PC-3 (cell line): ENCODE results near the gene PSMD13. TPM values are rescaled to one million over a fixed set of nuclear protein-coding genes. Genes with fewer than 3 reads are reported as not detected.

Experiments
- ATAC-seq: fragments of 200-7000 bp; cut with Tn5 transposase; 2 replicates; pipeline ENCODE4 v1.9.1; 2020; ENCODE audit warnings: mild to moderate bottlenecking, moderate library complexity
- BruUV-seq: library from RNA; stranded (reverse); fragments of 400-500 nt; replicated peaks from 2 replicates; lab custom pipeline; 2021; lab: Mats Ljungman, UMichigan
- CTCF ChIA-PET: fragments of 300-600 bp; sonication (Branson Sonifier 250); formaldehyde crosslinking; loops from one replicate; lab custom pipeline; 2022; ENCODE audit warnings: antibody characterized with exemption; lab: Charles Lee
- POLR2A ChIA-PET: fragments of 300-600 bp; sonication (Branson Sonifier 250); formaldehyde crosslinking; loops from one replicate; lab custom pipeline; 2022; ENCODE audit warnings: antibody characterized with exemption; ENCODE audit not compliant: unreplicated experiment; lab: Charles Lee
- DNase-seq: peaks from one replicate; pipeline ENCODE4 v3.0.0-alpha.2; 2015
- H2AFZ ChIP-seq: fragments of 300-600 bp; sonication (generic); 2 replicates; pipeline ENCODE4 v1.6.0; 2016; ENCODE audit warnings: antibody characterized with exemption, low read length
- H3F3A ChIP-seq: fragments of 300-600 bp; sonication (generic); one replicate; pipeline ENCODE4 v1.6.0; 2017; ENCODE audit warnings: antibody characterized with exemption, low read length, control low read depth, mild to moderate bottlenecking; ENCODE audit not compliant: unreplicated experiment
- H3K27ac ChIP-seq: fragments of 300-600 bp; sonication (generic); 2 replicates; pipeline ENCODE4 v1.5.1; 2016; ENCODE audit warnings: mild to moderate bottlenecking, low read length
- H3K27me3 ChIP-seq: fragments of 300-600 bp; sonication (generic); 2 replicates; pipeline ENCODE4 v1.6.1; 2016; ENCODE audit warnings: low read length, mixed read lengths
- H3K36me3 ChIP-seq: fragments of 300-600 bp; sonication (generic); 2 replicates; pipeline ENCODE4 v1.6.1; 2016; ENCODE audit warnings: low read depth, mixed run types, low read length, mixed read lengths
- H3K4me1 ChIP-seq: fragments of 300-600 bp; sonication (generic); 2 replicates; pipeline ENCODE4 v1.5.1; 2016; ENCODE audit warnings: low read length; ENCODE audit not compliant: insufficient read depth
- H3K4me2 ChIP-seq: fragments of 300-600 bp; sonication (generic); 2 replicates; pipeline ENCODE4 v1.6.0; 2016; ENCODE audit warnings: low read length
- H3K4me3 ChIP-seq: fragments of 300-600 bp; sonication (generic); 2 replicates; pipeline ENCODE4 v1.5.1; 2016; ENCODE audit warnings: mild to moderate bottlenecking, low read length, mixed read lengths
- H3K79me2 ChIP-seq: fragments of 300-600 bp; sonication (generic); 2 replicates; pipeline ENCODE4 v1.6.1; 2017; ENCODE audit warnings: low read length, mixed read lengths
- H3K9ac ChIP-seq: fragments of 300-600 bp; sonication (generic); 2 replicates; pipeline ENCODE4 v1.6.0; 2016; ENCODE audit warnings: mild to moderate bottlenecking, low read length
- H3K9me2 ChIP-seq: fragments of 300-600 bp; sonication (generic); replicated peaks from 2 replicates; pipeline ENCODE4 v1.6.1; 2016; ENCODE audit warnings: mixed run types, low read length, mixed read lengths
- H3K9me3 ChIP-seq: fragments of 300-600 bp; sonication (generic); 2 replicates; pipeline ENCODE4 v1.6.1; 2016; ENCODE audit warnings: low read length, mixed read lengths
- H4K20me1 ChIP-seq: fragments of 300-600 bp; sonication (generic); 2 replicates; pipeline ENCODE4 v1.6.1; 2016; ENCODE audit warnings: low read length, mixed read lengths
- EZH2 ChIP-seq: fragments of 300-600 bp; sonication (generic); IDR thresholded peaks from one replicate; pipeline ENCODE4 v1.6.1; 2017; ENCODE audit warnings: antibody characterized with exemption, mild to moderate bottlenecking, low read length; ENCODE audit not compliant: unreplicated experiment
- EZH2phosphoT487 ChIP-seq: fragments of 300-600 bp; sonication (generic); IDR thresholded peaks from 2 replicates; pipeline ENCODE4 v1.6.1; 2018; ENCODE audit warnings: mild to moderate bottlenecking, antibody characterized with exemption, low read length, borderline replicate concordance
- intact Hi-C: fragments of 100-400 bp; cut with micrococcal nuclease; formaldehyde crosslinking; loops from 2 replicates; pipeline ENCODE4 v1.9.0; 2023
- total RNA-seq: library from RNA; depleted of rRNA; stranded (reverse); fragments of >200 nt; gene quantifications from 2 replicates; pipeline ENCODE4 v1.2.3, GENCODE V29; 2014
- TF ChIP-seq, protein P1 (sequence below): fragments of 300-600 bp; sonication (generic); conservative IDR thresholded peaks from 2 replicates; pipeline ENCODE4 v1.5.1; 2017; ENCODE audit warnings: antibody characterized with exemption, low read depth, mild to moderate bottlenecking, low read length

The PSMD13 gene
- total RNA-seq, 1 experiment from 2014 or later: 255 TPM

DNA sequence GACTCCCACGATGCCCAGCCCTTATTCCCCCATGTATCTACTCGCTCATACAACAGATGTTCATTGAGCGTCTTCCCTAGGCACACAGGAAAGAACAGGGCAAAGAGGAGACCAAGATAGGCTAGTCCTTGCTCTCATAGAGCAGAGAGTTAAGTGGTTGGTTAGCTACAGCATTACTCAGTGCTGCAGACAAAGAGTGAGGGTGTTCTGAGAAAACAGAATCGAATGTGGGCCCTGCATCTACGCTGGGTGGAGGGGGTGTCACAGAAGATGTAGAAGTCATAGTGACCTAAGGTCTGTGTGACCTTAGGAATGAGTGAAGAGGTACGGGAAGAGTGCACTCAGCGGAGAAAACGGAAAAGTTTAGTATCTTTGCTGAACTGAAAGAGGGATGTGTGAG is 12.3 kb downstream of the PSMD13 start:
- no peak overlapping the region for H3K4me3 ChIP-seq
- peaks cover 4% of the 10 kb centered on the region; the same call in 1 of the 2 replicates for H3K79me2 ChIP-seq
- no peak overlapping the region for H3K4me2 ChIP-seq
- POLR2A ChIA-PET: no interaction called here
- H3K9me3 ChIP-seq: no peaks in the 10 kb centered on the region
- H3K27me3 ChIP-seq: no peaks in the 10 kb centered on the region
- DNase-seq: no peak
- no peak for ATAC-seq
- intact Hi-C loops: no loop called here
- CTCF ChIA-PET: no interaction called here
- TF ChIP-seq EZH2 (no peak), EZH2phosphoT487 (no peak)
- TF ChIP-seq, protein P1, sequence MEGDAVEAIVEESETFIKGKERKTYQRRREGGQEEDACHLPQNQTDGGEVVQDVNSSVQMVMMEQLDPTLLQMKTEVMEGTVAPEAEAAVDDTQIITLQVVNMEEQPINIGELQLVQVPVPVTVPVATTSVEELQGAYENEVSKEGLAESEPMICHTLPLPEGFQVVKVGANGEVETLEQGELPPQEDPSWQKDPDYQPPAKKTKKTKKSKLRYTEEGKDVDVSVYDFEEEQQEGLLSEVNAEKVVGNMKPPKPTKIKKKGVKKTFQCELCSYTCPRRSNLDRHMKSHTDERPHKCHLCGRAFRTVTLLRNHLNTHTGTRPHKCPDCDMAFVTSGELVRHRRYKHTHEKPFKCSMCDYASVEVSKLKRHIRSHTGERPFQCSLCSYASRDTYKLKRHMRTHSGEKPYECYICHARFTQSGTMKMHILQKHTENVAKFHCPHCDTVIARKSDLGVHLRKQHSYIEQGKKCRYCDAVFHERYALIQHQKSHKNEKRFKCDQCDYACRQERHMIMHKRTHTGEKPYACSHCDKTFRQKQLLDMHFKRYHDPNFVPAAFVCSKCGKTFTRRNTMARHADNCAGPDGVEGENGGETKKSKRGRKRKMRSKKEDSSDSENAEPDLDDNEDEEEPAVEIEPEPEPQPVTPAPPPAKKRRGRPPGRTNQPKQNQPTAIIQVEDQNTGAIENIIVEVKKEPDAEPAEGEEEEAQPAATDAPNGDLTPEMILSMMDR: no peak
- no peak overlapping the region for H3K27ac ChIP-seq
- no peaks in the 10 kb centered on the region for H3K4me1 ChIP-seq
- no peaks in the 10 kb centered on the region for H3K9me2 ChIP-seq
- H2AFZ ChIP-seq: no peak overlapping the region
- no TSS peak for BruUV-seq
- no peak overlapping the region for H3K9ac ChIP-seq
- H4K20me1 ChIP-seq: no peaks in the 10 kb centered on the region
- no peaks in the 10 kb centered on the region for H3F3A ChIP-seq
- H3K36me3 ChIP-seq: peaks cover 60% of the 10 kb centered on the region

DNA sequence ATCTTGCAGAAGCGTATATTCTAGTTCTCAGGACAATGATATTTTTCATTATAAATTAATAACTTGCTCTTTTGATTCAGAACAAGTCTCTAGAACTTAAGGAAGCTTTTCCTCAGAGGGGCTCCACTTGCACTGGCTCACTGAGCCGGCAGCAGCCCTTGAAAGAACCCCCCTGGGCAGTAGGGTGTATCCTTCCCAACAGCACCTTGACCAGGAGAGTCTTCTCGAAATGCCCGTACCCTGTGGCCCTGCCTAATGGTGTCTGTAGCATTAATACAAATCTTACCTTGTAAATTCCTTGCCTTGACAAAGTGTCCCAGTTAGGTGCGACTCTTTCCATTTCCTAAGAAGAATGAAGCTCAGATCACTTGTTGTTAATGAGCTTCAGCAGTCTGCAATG is 13.5 kb downstream of the PSMD13 start:
- TF ChIP-seq EZH2 (no peak), EZH2phosphoT487 (no peak)
- TF ChIP-seq, protein P1: no peak
- DNase-seq: no peak
- Histone ChIP-seq H3K9ac (no peak overlapping the region), H3K36me3 (peaks cover 50% of the 10 kb centered on the region), H3K27me3 (no peaks in the 10 kb centered on the region), H3K9me3 (no peaks in the 10 kb centered on the region), H2AFZ (no peak overlapping the region), H3K4me2 (no peak overlapping the region), H3K9me2 (no peaks in the 10 kb centered on the region), H3K4me3 (no peak overlapping the region), H3K79me2 (no peaks in the 10 kb centered on the region), H3K4me1 (no peaks in the 10 kb centered on the region), H4K20me1 (no peaks in the 10 kb centered on the region), H3K27ac (no peak overlapping the region), H3F3A (no peaks in the 10 kb centered on the region)
- POLR2A ChIA-PET: no interaction called here
- CTCF ChIA-PET: interaction anchor here (0.6 to 1.0 kb wide), 4 partner anchors 10 to 112 kb away, joined by 3 to 4 read pairs (median 3); partner anchors contain the start of gene IFITM2
- intact Hi-C loops: no loop called here
- no peak for ATAC-seq
- no TSS peak for BruUV-seq

DNA sequence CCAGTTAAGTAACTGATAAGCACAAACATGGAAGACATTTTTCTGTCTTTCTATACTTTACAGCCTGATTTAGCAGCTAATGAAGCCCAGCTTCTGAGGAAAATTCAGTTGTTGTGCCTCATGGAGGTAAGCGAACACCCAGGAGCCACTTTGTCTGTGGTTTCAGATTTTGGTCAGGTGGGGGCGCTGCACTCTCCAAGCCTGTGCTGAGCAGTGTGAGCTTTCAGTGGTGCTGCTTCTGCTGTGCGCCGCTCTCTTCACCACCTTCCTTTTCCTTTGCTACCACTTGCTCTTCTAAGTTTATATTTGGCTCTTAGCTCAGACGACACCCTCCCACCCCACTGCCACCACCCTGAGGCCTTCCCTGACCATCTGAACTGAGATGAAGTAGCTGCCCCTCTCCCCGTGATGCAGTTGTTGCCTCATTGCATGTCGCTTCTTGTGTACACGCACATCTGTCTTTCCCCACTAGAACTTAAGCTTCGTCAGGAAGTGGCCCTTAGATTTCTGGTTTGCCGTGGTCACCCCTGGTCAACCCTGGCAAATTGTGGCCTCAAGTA is 14.0 kb downstream of the PSMD13 start:
- Histone ChIP-seq H3K9me2 (no peaks in the 10 kb centered on the region), H3K9ac (no peak overlapping the region), H3F3A (no peaks in the 10 kb centered on the region), H3K36me3 (peaks cover 44% of the 10 kb centered on the region), H3K9me3 (no peaks in the 10 kb centered on the region), H3K4me3 (no peak overlapping the region), H3K27me3 (no peaks in the 10 kb centered on the region), H3K4me1 (no peaks in the 10 kb centered on the region), H3K27ac (no peak overlapping the region), H3K79me2 (no peaks in the 10 kb centered on the region), H2AFZ (no peak overlapping the region), H4K20me1 (no peaks in the 10 kb centered on the region), H3K4me2 (no peak overlapping the region)
- TF ChIP-seq EZH2phosphoT487: no peak
- TF ChIP-seq, protein P1: peak; percentile 72
- CTCF ChIA-PET: interaction anchor here (0.6 to 1.0 kb wide), 4 partner anchors 11 to 111 kb away, joined by 3 to 4 read pairs (median 3); partner anchors contain the start of gene IFITM2
- intact Hi-C loops: no loop called here
- POLR2A ChIA-PET: no interaction called here
- peak; percentile 60 for ATAC-seq
- peak; percentile 50 for DNase-seq
- no TSS peak for BruUV-seq
